HUES48 (cell line): Measurements from ENCODE around the gene RADIL.

Experiments used
- H3K27ac ChIP-seq: one replicate; pipeline ENCODE4 v1.7.0; 2013; ENCODE audit warnings: low read depth, low read length, inconsistent platforms
- H3K27me3 ChIP-seq: 2 replicates; pipeline ENCODE4 v1.6.1; 2013; ENCODE audit warnings: mild to moderate bottlenecking, low read length; ENCODE audit not compliant: control insufficient read depth, insufficient read depth
- H3K36me3 ChIP-seq: 2 replicates; pipeline ENCODE4 v1.6.1; 2013; ENCODE audit warnings: low read length; ENCODE audit not compliant: control insufficient read depth, insufficient read depth
- H3K4me1 ChIP-seq: 2 replicates; pipeline ENCODE4 v1.6.1; 2013; ENCODE audit warnings: mild to moderate bottlenecking, low read length; ENCODE audit not compliant: control insufficient read depth, insufficient read depth
- H3K4me3 ChIP-seq: 2 replicates; pipeline ENCODE4 v1.5.1; 2013; ENCODE audit warnings: mild to moderate bottlenecking, low read depth, low read length
- H3K9ac ChIP-seq: 2 replicates; pipeline ENCODE4 v1.6.1; 2013; ENCODE audit warnings: mild to moderate bottlenecking, low read depth, low read length, moderate library complexity
- H3K9me3 ChIP-seq: 2 replicates; pipeline ENCODE4 v1.6.1; 2013; ENCODE audit warnings: low read length; ENCODE audit not compliant: control insufficient read depth, insufficient read depth

Gene RADIL

GRCh38 chr7:4824120-4824775, 59.3 kb downstream of the RADIL start:
- H3K27ac ChIP-seq: no peak overlapping the region
- no peak overlapping the region for H3K9ac ChIP-seq
- H3K4me1 ChIP-seq: no peaks in the 10 kb centered on the region
- no peaks in the 10 kb centered on the region for H3K36me3 ChIP-seq
- no peaks in the 10 kb centered on the region for H3K9me3 ChIP-seq
- no peaks in the 10 kb centered on the region for H3K27me3 ChIP-seq
- H3K4me3 ChIP-seq: no peak overlapping the region

GRCh38 chr7:4823441-4824119, 59.9 kb downstream of the RADIL start:
- no peak overlapping the region for H3K9ac ChIP-seq
- H3K9me3 ChIP-seq: no peaks in the 10 kb centered on the region
- no peak overlapping the region for H3K27ac ChIP-seq
- no peaks in the 10 kb centered on the region for H3K36me3 ChIP-seq
- no peaks in the 10 kb centered on the region for H3K4me1 ChIP-seq
- H3K27me3 ChIP-seq: no peaks in the 10 kb centered on the region
- no peak overlapping the region for H3K4me3 ChIP-seq

- Histone ChIP-seq H3K4me3 (no peak overlapping the region), H3K9ac (no peak overlapping the region), H3K4me1 (no peaks in the 10 kb centered on the region), H3K27ac (no peak overlapping the region), H3K27me3 (no peaks in the 10 kb centered on the region), H3K36me3 (no peaks in the 10 kb centered on the region), H3K9me3 (no peaks in the 10 kb centered on the region)
These were observed 60.8 kb downstream of the RADIL start for GRCh38 chr7:4822677-4823076.

- Histone ChIP-seq H3K36me3 (no peaks in the 10 kb centered on the region), H3K27ac (no peak overlapping the region), H3K27me3 (no peaks in the 10 kb centered on the region), H3K4me1 (no peaks in the 10 kb centered on the region), H3K9me3 (no peaks in the 10 kb centered on the region), H3K4me3 (no peak overlapping the region), H3K9ac (no peak overlapping the region)
These were observed 62.5 kb downstream of the RADIL start for GRCh38 chr7:4820967-4821471.

GRCh38 chr7:4820405-4820966, 63.0 kb downstream of the RADIL start:
- Histone ChIP-seq H3K4me1 (no peaks in the 10 kb centered on the region), H3K36me3 (no peaks in the 10 kb centered on the region), H3K4me3 (no peak overlapping the region), H3K27ac (no peak overlapping the region), H3K9me3 (no peaks in the 10 kb centered on the region), H3K27me3 (no peaks in the 10 kb centered on the region), H3K9ac (no peak overlapping the region)

GRCh38 chr7:4819560-4820404, 63.7 kb downstream of the RADIL start:
- Histone ChIP-seq H3K9ac (no peak overlapping the region), H3K4me1 (no peaks in the 10 kb centered on the region), H3K4me3 (no peak overlapping the region), H3K9me3 (no peaks in the 10 kb centered on the region), H3K36me3 (no peaks in the 10 kb centered on the region), H3K27me3 (no peaks in the 10 kb centered on the region), H3K27ac (no peak overlapping the region)

GRCh38 chr7:4818000-4818794, 65.3 kb downstream of the RADIL start:
- Histone ChIP-seq H3K9me3 (no peaks in the 10 kb centered on the region), H3K27me3 (no peaks in the 10 kb centered on the region), H3K9ac (no peak overlapping the region), H3K27ac (no peak overlapping the region), H3K36me3 (no peaks in the 10 kb centered on the region), H3K4me1 (no peaks in the 10 kb centered on the region), H3K4me3 (no peak overlapping the region)

GRCh38 chr7:4817178-4817901, 66.2 kb downstream of the RADIL start:
- no peaks in the 10 kb centered on the region for H3K9me3 ChIP-seq
- H3K4me1 ChIP-seq: no peaks in the 10 kb centered on the region
- H3K36me3 ChIP-seq: no peaks in the 10 kb centered on the region
- H3K9ac ChIP-seq: no peak overlapping the region
- H3K4me3 ChIP-seq: no peak overlapping the region
- no peaks in the 10 kb centered on the region for H3K27me3 ChIP-seq
- H3K27ac ChIP-seq: no peak overlapping the region

GRCh38 chr7:4816419-4817080, 67.0 kb downstream of the RADIL start:
- Histone ChIP-seq H3K27me3 (no peaks in the 10 kb centered on the region), H3K4me3 (no peak overlapping the region), H3K9me3 (no peaks in the 10 kb centered on the region), H3K27ac (no peak overlapping the region), H3K4me1 (no peaks in the 10 kb centered on the region), H3K9ac (no peak overlapping the region), H3K36me3 (no peaks in the 10 kb centered on the region)
